AG04449 (cell line): ENCODE results near the gene ARHGDIB.

Source experiments
- CTCF ChIA-PET: fragments of 350-600 bp; formaldehyde crosslinking; extraction: SDS; loops from one replicate; lab custom pipeline; 2021; ENCODE audit warnings: antibody characterized with exemption; lab: Yijun Ruan, JAX
- POLR2A ChIA-PET: fragments of 400-600, 350-600 bp; formaldehyde crosslinking; extraction: SDS; loops from one replicate; lab custom pipeline; 2020; ENCODE audit warnings: antibody characterized with exemption, inconsistent platforms; lab: Yijun Ruan, JAX
- DNase-seq: peaks from one replicate; pipeline ENCODE4 v3.0.0-alpha.2; 2010; ENCODE audit warnings: low read depth, low spot score
- H3K4me3 ChIP-seq: 2 replicates; pipeline ENCODE4 v1.5.1; 2011; ENCODE audit warnings: low read depth, mild to moderate bottlenecking, control low read depth, low read length
- CTCF ChIP-seq: IDR thresholded peaks from one replicate; pipeline ENCODE4 v1.5.1; 2011; ENCODE audit warnings: mild to moderate bottlenecking, moderate library complexity, low read length, control low read depth, inconsistent platforms; ENCODE audit not compliant: insufficient read depth; ENCODE audit errors: missing control alignments

The ARHGDIB gene

GRCh38 chr12:14981049-14981448 is 19.6 kb upstream of the ARHGDIB start:
- CTCF ChIA-PET, result no interaction called here
- no peak overlapping the region for H3K4me3 ChIP-seq
- no peak for TF ChIP-seq CTCF
- DNase-seq, result no peak
- POLR2A ChIA-PET, result no interaction called here

GRCh38 chr12:14979468-14979867 is 18.1 kb upstream of the ARHGDIB start:
- no peak overlapping the region for H3K4me3 ChIP-seq
- TF ChIP-seq CTCF, result no peak
- ChIA-PET POLR2A (no interaction called here), CTCF (interaction anchor here (1.0 kb wide), 1 partner anchor 16 kb away, joined by 4 read pairs; no protein-coding TSS in a partner anchor)
- no peak for DNase-seq

- ChIA-PET CTCF (no interaction called here), POLR2A (no interaction called here)
- TF ChIP-seq CTCF, result no peak
- no peak for DNase-seq
- no peak overlapping the region for H3K4me3 ChIP-seq
These were observed 15.3 kb upstream of the ARHGDIB start for GRCh38 chr12:14976658-14977057.

- ChIA-PET POLR2A (no interaction called here), CTCF (no interaction called here)
- TF ChIP-seq CTCF, result no peak
These were observed 14.1 kb upstream of the ARHGDIB start for GRCh38 chr12:14975457-14975856.

GRCh38 chr12:14974633-14975032 is 13.2 kb upstream of the ARHGDIB start:
- POLR2A ChIA-PET, result no interaction called here
- H3K4me3 ChIP-seq, result no peak overlapping the region
- no peak for TF ChIP-seq CTCF
- no peak for DNase-seq
- CTCF ChIA-PET, result no interaction called here

More at GRCh38 chr12:14975457-14975856, 14.1 kb upstream of the ARHGDIB start:
- H3K4me3 ChIP-seq, result no peak overlapping the region
- no peak for DNase-seq

- DNase-seq, result no peak
- TF ChIP-seq CTCF, result no peak
- CTCF ChIA-PET, result no interaction called here
- no peak within 1 kb of the TSS for H3K4me3 ChIP-seq
- POLR2A ChIA-PET, result no interaction called here
These were observed 11.4 kb upstream of the ARHGDIB start, which contains the start of gene PDE6H for GRCh38 chr12:14972816-14973215. PDE6H (plus strand) TSS chr12:14973042; CDS start chr12:14978013, 4,971 bp downstream.
